Adrenal gland (tissue), 12 donors: ENCODE measurements around the gene TP53INP2. TPM values are rescaled to one million over a fixed set of nuclear protein-coding genes. Genes with fewer than 3 reads are reported as not detected.

Experiments used
- DNase-seq, 7 donors: peaks; one replicate each; pipeline ENCODE4 v3.0.0-alpha.2; 2019 to 2020
- H3K27ac ChIP-seq, 5 donors: fragments of 200-600 bp; sonication (generic) in 4 of 5; 1 replicate in 3 of 5; 2 replicates in 2 of 5; pipeline versions ENCODE4 v1.5.1 to v1.8.0; 2016 to 2020; ENCODE audit warnings: mild to moderate bottlenecking in 1 of 5
- H3K27me3 ChIP-seq: fragments of 200-600 bp; 2 replicates; pipeline ENCODE4 v1.8.0; 2021
- H3K36me3 ChIP-seq, 2 donors: fragments of 200-600 bp; replicated peaks in 1 of 2; 1 replicate in 1 of 2; 2 replicates in 1 of 2; pipeline versions ENCODE4 v1.5.1 to v1.8.0; 2018 to 2022
- H3K4me1 ChIP-seq, 2 donors: fragments of 200-600 bp; replicated peaks in 1 of 2; 1 replicate in 1 of 2; 2 replicates in 1 of 2; pipeline versions ENCODE4 v1.5.1 to v1.8.0; 2018 to 2021
- H3K4me3 ChIP-seq, 4 donors: fragments of 200-600 bp; sonication (generic) in 3 of 4; one replicate each; pipeline ENCODE4 v1.5.1; 2016 to 2018
- H3K9me3 ChIP-seq, 3 donors: fragments of 200-600 bp; sonication (generic) in 1 of 3; replicated peaks in 1 of 3; 1 replicate in 2 of 3; 2 replicates in 1 of 3; pipeline versions ENCODE4 v1.5.1 to v1.8.0; 2016 to 2021
- CTCF ChIP-seq, 6 experiments: fragments of 450-650 bp in 4 of 6; fragments of 200-600 bp in 2 of 6; sonication (generic) in 1 of 6; IDR thresholded peaks; 1 replicate in 5 of 6; 2 replicates in 1 of 6; pipeline versions ENCODE4 v1.5.1 to v1.8.0; 2016 to 2021; ENCODE audit warnings: antibody characterized with exemption in 6 of 6, mild to moderate bottlenecking in 2 of 6, moderate library complexity in 1 of 6
- POLR2A ChIP-seq, 2 donors: fragments of 450-650 bp; IDR thresholded peaks; one replicate each; pipeline ENCODE4 v1.6.1; 2017; ENCODE audit warnings: antibody characterized with exemption in 2 of 2, mild to moderate bottlenecking in 2 of 2, moderate library complexity in 1 of 2
- whole genome bisulfite sequencing, 4 donors: extraction: QIAGEN DNeasy Blood & Tissue Kit in 2 of 4; methylation state at CpG; one replicate each; pipeline versions ENCODE4 v1.1.5 to v1.1.7; 2013 to 2017; 5-methylcytosine and 5-hydroxymethylcytosine counted together
- intact Hi-C, 2 donors: fragments of 100-400 bp; cut with DNase I; formaldehyde crosslinking; loops; one replicate each; pipeline versions ENCODE4 v1.14.1 to v1.15.0; 2022 to 2023
- polyA plus RNA-seq, 3 donors: library from polyadenylated mRNA; stranded (reverse); fragments of 200-250 nt in 2 of 3; fragments of 350-450 nt in 1 of 3; fragmentation: Illumina TruSeq in 1 of 3; extraction: RNeasy Lipid Tissue Mini Kit (QIAGEN cat#74804) in 1 of 3; gene quantifications; one replicate each; pipeline ENCODE4 v1.2.3, GENCODE V29; 2013 to 2014
- total RNA-seq, 9 donors: library from RNA; depleted of rRNA in 4 of 9; stranded (reverse); fragments of >200 nt in 4 of 9; fragments of 120-200 nt in 1 of 9; fragmentation: NEBNext Ultra II Directional in 1 of 9; extraction: Animal tissue kit (Norgen Biotek cat#: 25700) in 1 of 9; gene quantifications; one replicate each; pipeline versions ENCODE4 v1.1.0 to v1.2.4, GENCODE V29; 2013 to 2023
- donor health status: healthy with polysubstance abuse.
- donor health status: Bipolar disorder and iron deficiency.
- donor health status: DM: yes; HTN: yes; CAD: no.
- donor health status: DM: no; HTN: no; CAD: no.
- donor health status: DM: no; HTN: no; CAD: no.
- donor health status: DM: yes; HTN: yes; CAD: no.

Gene TP53INP2
- total and polyA plus RNA-seq, 12 donors, result 9.4 to 74.5 (median 18.7) TPM

DNA sequence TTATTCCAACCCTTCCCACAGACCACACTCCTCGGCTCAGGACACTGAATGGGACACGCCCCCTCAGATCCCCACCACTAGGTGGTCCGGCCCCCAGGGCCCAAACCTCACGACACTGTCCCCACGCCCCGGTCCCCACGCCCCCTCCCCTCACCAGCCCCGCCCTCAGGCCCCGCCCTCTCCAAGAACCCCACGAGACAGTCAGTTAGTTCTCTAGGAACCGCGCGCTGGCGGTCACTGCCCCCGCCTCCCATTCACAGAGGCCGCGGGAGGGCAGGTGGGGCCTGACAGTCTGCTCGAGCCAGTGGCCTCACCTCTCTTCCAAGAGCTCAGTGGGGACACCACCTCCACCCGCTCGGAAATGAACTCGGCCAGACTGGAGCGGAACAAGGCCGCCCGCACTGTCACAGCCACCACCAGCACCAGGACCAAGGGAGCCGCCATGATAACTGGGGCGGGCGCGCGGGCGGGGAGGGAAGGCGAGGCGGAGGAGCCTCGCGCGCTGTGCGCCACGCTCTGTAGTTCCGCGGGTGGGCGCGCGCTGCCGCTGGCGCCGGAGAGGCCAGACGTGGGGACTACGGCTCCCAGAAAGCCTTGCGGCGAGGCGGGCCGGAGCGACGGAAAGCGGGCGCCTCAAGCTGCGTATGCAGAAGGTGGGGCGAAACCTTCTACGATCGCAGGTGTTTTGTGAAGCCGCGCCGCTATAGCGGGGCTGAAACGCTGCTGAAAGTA, 27.3 kb upstream of the TP53INP2 start, which contains the start of gene PIGU:
TSS of gene PIGU (minus strand) at position 451 of the 732 bp plus-strand sequence. CDS start at position 444, 7 bp downstream.
- Histone ChIP-seq H3K27ac (peak within 1 kb of the TSS in 4 of 5 donors; percentile 66 to 84 (median 76)), H3K9me3 (no peaks in the 10 kb centered on the region), H3K36me3 (no peaks in the 10 kb centered on the region), H3K4me1 (peaks cover 4 to 14% of the 10 kb centered on the region in 2 donors), H3K27me3 (no peaks in the 10 kb centered on the region), H3K4me3 (peak within 1 kb of the TSS in 3 of 4 donors; percentile 75 to 90 (median 83))
- 0 to 1% (median 1%) methylated on average over 25 to 64 of the region's 64 CpGs for WGBS, 4 donors
- TF ChIP-seq POLR2A (IDR thresholded peaks at IDR 0.05) (peak; percentile 1 to 74), CTCF (IDR thresholded peaks at IDR 0.05) (peak in 5 of 6 experiments; percentile 10 to 46 (median 29))
- DNase-seq, result peak; percentile 95 to 97 (median 95)
- intact Hi-C loops, result no loop called here

DNA sequence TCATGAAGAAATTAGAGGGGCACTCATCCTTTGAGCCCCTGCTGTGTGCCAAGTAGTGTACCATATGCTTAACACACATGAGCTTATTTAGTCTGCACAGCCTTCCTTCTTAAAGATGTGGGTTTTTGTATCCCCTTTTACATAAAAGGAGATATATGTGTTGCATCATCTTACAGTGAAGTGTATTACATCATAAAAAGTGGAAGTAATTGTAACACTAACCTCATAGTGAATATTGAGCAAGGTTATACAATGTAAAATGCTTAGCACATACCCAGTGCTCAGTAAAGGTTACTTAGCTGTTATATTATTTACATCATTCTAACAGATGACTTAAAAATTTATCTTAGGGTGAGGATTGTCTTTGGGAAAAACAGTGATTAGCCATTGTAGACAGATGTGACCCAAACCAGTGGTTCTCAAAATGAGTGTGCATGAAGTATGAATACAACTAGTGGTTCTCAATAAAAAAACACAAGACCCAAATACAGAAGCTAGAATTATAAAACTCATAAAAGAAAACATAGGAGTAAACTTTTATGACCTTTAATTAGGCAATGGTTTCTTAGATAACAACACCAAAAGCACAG, 23.5 kb upstream of the TP53INP2 start:
- DNase-seq, result no peak
- Histone ChIP-seq H3K4me3 (no peak overlapping the region), H3K27me3 (no peaks in the 10 kb centered on the region), H3K9me3 (no peaks in the 10 kb centered on the region), H3K27ac (no peak overlapping the region), H3K4me1 (peaks cover 4 to 11% of the 10 kb centered on the region in 2 donors), H3K36me3 (no peaks in the 10 kb centered on the region)
- intact Hi-C loops, result no loop called here
- TF ChIP-seq POLR2A (IDR thresholded peaks at IDR 0.05) (no peak), CTCF (IDR thresholded peaks at IDR 0.05) (no peak)

DNA sequence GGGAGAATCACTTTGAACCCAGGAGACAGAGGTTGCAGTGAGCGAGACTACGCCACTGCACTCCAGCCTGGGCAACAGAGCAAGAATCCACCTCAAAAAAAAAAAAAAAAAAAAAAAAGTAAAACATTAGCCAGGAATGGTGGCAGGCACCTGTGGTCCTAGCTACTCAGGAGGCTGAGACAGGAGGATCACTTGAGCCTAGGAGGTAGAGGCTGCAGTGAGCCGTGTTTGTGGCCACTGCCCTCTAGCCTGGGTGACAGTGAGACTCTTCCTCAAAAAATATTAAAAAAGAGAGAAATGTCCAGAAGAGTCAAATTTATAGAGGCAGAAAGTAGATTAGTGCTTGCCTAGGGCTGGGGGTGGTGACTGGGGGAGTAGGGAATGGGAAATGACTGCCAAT, 20.5 kb upstream of the TP53INP2 start:
- no peak for TF ChIP-seq POLR2A (IDR thresholded peaks at IDR 0.05)
- TF ChIP-seq CTCF (IDR thresholded peaks at IDR 0.05), result no peak
- H3K27ac ChIP-seq, result no peak overlapping the region
- no peak overlapping the region for H3K4me3 ChIP-seq
- H3K27me3 ChIP-seq, result no peaks in the 10 kb centered on the region
- no peaks in the 10 kb centered on the region for H3K36me3 ChIP-seq
- intact Hi-C loops, result no loop called here
- WGBS, 4 donors, result 85 to 92% (median 88%) methylated on average over 3 of the region's 3 CpGs
- DNase-seq, result no peak
- H3K9me3 ChIP-seq, result no peaks in the 10 kb centered on the region
- no peaks in the 10 kb centered on the region for H3K4me1 ChIP-seq

GRCh38 chr20:34689486-34689885, 14.7 kb upstream of the TP53INP2 start:
- H3K36me3 ChIP-seq, result no peaks in the 10 kb centered on the region
- TF ChIP-seq POLR2A (IDR thresholded peaks at IDR 0.05) (no peak), CTCF (IDR thresholded peaks at IDR 0.05) (no peak)
- intact Hi-C loops, result no loop called here
- 52 to 70% (median 62%) methylated on average over 2 of the region's 2 CpGs for WGBS, 4 donors
- peak overlapping the region in 1 of 5 donors; percentile 20 for H3K27ac ChIP-seq
- no peak for DNase-seq
- no peaks in the 10 kb centered on the region for H3K9me3 ChIP-seq
- H3K4me1 ChIP-seq, result peaks cover 0 to 7% of the 10 kb centered on the region in 2 donors
- no peak overlapping the region for H3K4me3 ChIP-seq
- H3K27me3 ChIP-seq, result no peaks in the 10 kb centered on the region
